ENCODE data around the gene SLC15A2. TPM values are rescaled to one million over a fixed set of nuclear protein-coding genes. Genes with fewer than 3 reads are reported as not detected.

Gene SLC15A2
- total RNA-seq, 4 donors from 2014 or later: 1.3 to 3.7 (median 2.1) TPM

DNA sequence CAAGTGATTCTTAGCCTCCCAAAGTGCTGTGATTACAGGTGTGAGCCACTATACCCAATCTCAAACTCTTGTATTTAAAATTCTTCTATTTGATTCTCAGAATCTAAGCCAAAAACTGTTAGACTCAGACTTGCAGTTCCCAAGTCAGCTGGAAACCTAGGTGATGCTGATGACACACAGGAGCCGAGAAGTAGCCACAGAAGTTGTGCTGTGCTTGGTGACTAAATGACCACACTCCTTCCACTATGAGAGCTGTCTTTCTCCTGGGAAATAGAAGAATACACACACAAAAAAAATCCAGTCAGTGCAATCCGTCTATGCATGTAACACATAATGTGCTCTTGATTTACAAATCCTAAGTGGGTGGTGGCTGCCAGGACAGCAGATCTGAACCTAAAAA, 93.9 kb downstream of the SLC15A2 start:
- TF ChIP-seq, protein P1, sequence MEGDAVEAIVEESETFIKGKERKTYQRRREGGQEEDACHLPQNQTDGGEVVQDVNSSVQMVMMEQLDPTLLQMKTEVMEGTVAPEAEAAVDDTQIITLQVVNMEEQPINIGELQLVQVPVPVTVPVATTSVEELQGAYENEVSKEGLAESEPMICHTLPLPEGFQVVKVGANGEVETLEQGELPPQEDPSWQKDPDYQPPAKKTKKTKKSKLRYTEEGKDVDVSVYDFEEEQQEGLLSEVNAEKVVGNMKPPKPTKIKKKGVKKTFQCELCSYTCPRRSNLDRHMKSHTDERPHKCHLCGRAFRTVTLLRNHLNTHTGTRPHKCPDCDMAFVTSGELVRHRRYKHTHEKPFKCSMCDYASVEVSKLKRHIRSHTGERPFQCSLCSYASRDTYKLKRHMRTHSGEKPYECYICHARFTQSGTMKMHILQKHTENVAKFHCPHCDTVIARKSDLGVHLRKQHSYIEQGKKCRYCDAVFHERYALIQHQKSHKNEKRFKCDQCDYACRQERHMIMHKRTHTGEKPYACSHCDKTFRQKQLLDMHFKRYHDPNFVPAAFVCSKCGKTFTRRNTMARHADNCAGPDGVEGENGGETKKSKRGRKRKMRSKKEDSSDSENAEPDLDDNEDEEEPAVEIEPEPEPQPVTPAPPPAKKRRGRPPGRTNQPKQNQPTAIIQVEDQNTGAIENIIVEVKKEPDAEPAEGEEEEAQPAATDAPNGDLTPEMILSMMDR (IDR thresholded peaks at IDR 0.05; ENCODE audit: low read depth): no peak

DNA sequence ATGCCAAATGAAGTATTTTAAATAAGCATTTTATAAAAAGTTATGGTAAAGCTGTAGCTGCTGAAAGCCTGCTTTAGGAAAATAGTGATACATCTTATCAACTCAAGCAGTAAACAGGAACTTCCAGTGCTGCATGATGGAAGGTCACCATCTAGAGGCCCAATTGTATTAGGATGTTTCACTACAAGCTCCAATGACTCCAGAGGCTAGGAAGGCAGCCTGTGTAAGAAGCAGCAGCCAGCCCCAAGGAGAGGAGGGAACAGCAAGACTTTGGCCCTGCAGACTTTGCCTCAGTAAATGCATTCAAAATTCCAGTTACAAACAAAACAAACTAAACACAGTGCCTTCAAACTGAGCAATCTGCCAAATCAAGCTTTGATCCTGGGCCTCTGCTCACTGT, 95.7 kb downstream of the SLC15A2 start:
- TF ChIP-seq, protein P1 (IDR thresholded peaks at IDR 0.05; ENCODE audit: low read depth): no peak

DNA sequence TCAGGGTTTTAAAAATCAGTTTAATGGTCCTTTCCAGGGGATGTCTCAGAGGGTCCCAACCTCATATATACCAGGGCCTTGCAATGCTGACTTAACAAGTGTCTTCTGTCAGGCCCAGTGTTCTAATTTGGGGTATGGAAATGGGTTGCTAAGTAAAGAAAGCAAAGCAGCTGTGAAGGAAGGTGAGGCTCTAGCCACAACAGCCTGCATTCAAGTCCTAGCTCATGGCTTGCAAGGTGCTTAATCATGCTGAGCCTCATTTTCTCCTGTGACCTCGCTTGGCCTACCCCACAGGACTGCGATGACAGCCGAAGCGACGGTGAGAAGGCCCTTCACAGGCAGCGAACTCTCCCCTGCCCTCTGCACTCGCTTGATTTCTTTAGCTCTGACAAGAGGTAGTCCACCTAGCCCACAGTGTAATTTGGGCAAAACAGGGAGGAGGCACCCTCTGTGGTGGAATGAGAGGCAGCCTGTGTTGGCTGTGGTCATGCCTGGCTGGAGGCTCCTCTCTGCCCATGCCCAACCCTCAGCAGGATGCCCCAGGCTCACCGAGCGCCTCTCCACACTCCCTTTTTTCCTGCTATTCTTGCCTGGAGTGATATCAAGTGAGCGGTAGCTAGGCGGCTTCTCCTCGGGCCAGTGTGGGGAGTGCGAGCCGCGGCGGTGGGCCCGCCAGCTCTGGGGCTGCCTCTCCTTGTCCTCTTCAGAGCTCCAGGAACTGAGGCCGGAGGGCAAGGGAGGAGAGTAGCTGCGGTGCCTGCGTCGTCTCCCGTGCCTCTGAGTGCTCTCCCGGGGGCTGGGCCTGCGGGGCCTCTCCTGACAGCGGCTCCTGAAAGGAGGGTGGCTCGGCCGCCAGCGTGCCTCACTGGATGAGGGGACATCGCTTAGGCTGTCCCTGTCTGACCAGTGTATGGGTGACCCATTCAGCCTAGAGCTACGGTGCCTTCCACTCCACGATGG, 98.7 kb downstream of the SLC15A2 start:
- TF ChIP-seq, protein P1 (IDR thresholded peaks at IDR 0.05; ENCODE audit: low read depth): no peak

Other genes starting within 250 kb of the SLC15A2 start
- 100 to 1,000 TPM in 2 of 4 donors, 10 to 100 TPM in 2; 84.6 to 211 (median 129) TPM for gene HCLS1, start 233.5 kb upstream of the SLC15A2 start, total RNA-seq
- gene GOLGB1, start 144.7 kb upstream of the SLC15A2 start, total RNA-seq: 10 to 100 TPM; 69.2 to 91.7 (median 86.4) TPM
- gene IQCB1, start 59.3 kb upstream of the SLC15A2 start, total RNA-seq: 10 to 100 TPM in 3 of 4 donors, 1 to 10 TPM in 1; 9.4 to 23.0 (median 17.5) TPM
- gene EAF2, start 59.2 kb upstream of the SLC15A2 start, total RNA-seq: 10 to 100 TPM in 2 of 4 donors, 1 to 10 TPM in 2; 9.2 to 14.6 (median 10.0) TPM
- under 1 TPM in 1 of 4 donors, not detected in 3; 0.17 TPM for gene ILDR1, start 127.8 kb downstream of the SLC15A2 start, total RNA-seq
- 10 to 100 TPM in 3 of 4 donors, 1 to 10 TPM in 1; 7.0 to 61.4 (median 11.8) TPM for gene CD86, start 161.0 kb downstream of the SLC15A2 start, total RNA-seq

Data from subcutaneous adipose tissue (tissue), 4 donors.